K562 (cell line): Measurements from ENCODE around the gene ATP8A1.

Source experiments
- CCAR2 ChIP-seq: fragments of 200-400 bp; formaldehyde crosslinking; IDR thresholded peaks from 2 replicates; pipeline ENCODE4 v1.6.1; 2017; ENCODE audit warnings: mild to moderate bottlenecking, low read depth, low read length
- DMBX1 ChIP-seq: fragments of 250-450 bp; sonication (Bioruptor Pico); IDR thresholded peaks from 2 replicates; pipeline ENCODE4 v1.8.0; 2022; ENCODE audit warnings: inconsistent platforms, mild to moderate bottlenecking, moderate library complexity, borderline replicate concordance
- FOXK2 ChIP-seq, 2 experiments: fragments of 450-650 bp; IDR thresholded peaks in 1 of 2; conservative IDR thresholded peaks in 1 of 2; 2 replicates each; pipeline ENCODE4 v1.6.1; 2016; ENCODE audit warnings: low read depth in 2 of 2, mild to moderate bottlenecking in 1 of 2
- HCFC1 ChIP-seq: IDR thresholded peaks from 2 replicates; pipeline ENCODE4 v1.6.1; 2012; ENCODE audit warnings: low read depth, low read length, improper control_type of control experiment
- HNRNPK ChIP-seq: fragments of 200-400 bp; formaldehyde crosslinking; IDR thresholded peaks from one replicate; pipeline ENCODE4 v1.6.1; 2018; ENCODE audit warnings: mild to moderate bottlenecking, low read depth, low read length; ENCODE audit not compliant: poor library complexity, severe bottlenecking
- RCOR1 ChIP-seq, 2 experiments: IDR thresholded peaks; 2 replicates each; pipeline ENCODE4 v1.6.1; 2012; ENCODE audit warnings: low read depth in 2 of 2, low read length in 2 of 2, borderline replicate concordance in 1 of 2, improper control_type of control experiment in 1 of 2
- ZNF175 ChIP-seq: fragments of 200-800 bp; sonication (Bioruptor generic); IDR thresholded peaks from 2 replicates; pipeline ENCODE4 v1.6.1; 2016; ENCODE audit warnings: low read depth, mild to moderate bottlenecking, missing genetic modification characterization, missing compliant biosample characterization
- ZNF282 ChIP-seq: sonication (generic); formaldehyde crosslinking; IDR thresholded peaks from 2 replicates; pipeline ENCODE4 v1.8.1; 2023; ENCODE audit warnings: missing genetic modification reagents
- TF ChIP-seq, protein P1 (sequence below): sonication (generic); formaldehyde crosslinking; IDR thresholded peaks from 2 replicates; pipeline ENCODE4 v1.8.0; 2022; ENCODE audit warnings: missing genetic modification reagents, mild to moderate bottlenecking, borderline replicate concordance
- TF ChIP-seq, protein P2 (sequence below), 3 experiments: IDR thresholded peaks in 2 of 3; conservative IDR thresholded peaks in 1 of 3; 2 replicates each; pipeline ENCODE4 v1.5.1; 2011 to 2012; ENCODE audit warnings: low read length in 3 of 3, mild to moderate bottlenecking in 3 of 3, control low read depth in 2 of 3, improper control_type of control experiment in 1 of 3, inconsistent platforms in 1 of 3, low read depth in 1 of 3, mixed read lengths in 1 of 3, moderate library complexity in 1 of 3; ENCODE audit not compliant: insufficient read depth in 2 of 3
- TF ChIP-seq, protein P3 (sequence below): fragments of 250-450 bp; sonication (Bioruptor Pico); IDR thresholded peaks from 2 replicates; pipeline ENCODE4 v1.8.0; 2021; ENCODE audit warnings: borderline replicate concordance, mild to moderate bottlenecking, moderate library complexity; ENCODE audit not compliant: poor library complexity, severe bottlenecking

DNA sequence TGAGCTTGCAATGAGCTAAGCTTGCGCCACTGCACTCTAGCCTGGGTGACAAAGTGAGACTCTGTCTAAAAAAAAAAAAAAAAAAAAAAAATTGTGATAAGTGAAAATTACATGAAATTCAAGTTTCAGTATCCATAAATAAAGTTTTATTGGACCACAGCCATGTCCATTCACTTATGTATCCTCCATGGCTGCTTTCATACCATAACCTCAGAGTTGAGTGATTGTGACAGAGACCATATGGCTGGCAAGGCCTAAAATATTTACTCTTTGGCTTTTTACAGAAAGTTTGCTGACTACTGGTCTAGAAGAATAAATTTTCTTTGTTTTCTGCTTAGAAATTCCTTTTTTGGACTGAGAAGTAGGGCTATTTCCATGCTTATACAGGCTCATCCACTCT is 271.4 kb downstream of the ATP8A1 start:
- no peak for TF ChIP-seq ZNF282 (CRISPR knock-in tag)
- no peak for TF ChIP-seq ZNF175 (CRISPR knock-in tag)
- no peak for TF ChIP-seq HCFC1
- TF ChIP-seq, protein P1, sequence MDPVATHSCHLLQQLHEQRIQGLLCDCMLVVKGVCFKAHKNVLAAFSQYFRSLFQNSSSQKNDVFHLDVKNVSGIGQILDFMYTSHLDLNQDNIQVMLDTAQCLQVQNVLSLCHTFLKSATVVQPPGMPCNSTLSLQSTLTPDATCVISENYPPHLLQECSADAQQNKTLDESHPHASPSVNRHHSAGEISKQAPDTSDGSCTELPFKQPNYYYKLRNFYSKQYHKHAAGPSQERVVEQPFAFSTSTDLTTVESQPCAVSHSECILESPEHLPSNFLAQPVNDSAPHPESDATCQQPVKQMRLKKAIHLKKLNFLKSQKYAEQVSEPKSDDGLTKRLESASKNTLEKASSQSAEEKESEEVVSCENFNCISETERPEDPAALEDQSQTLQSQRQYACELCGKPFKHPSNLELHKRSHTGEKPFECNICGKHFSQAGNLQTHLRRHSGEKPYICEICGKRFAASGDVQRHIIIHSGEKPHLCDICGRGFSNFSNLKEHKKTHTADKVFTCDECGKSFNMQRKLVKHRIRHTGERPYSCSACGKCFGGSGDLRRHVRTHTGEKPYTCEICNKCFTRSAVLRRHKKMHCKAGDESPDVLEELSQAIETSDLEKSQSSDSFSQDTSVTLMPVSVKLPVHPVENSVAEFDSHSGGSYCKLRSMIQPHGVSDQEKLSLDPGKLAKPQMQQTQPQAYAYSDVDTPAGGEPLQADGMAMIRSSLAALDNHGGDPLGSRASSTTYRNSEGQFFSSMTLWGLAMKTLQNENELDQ: no peak
- no peak for TF ChIP-seq DMBX1 (CRISPR knock-in tag)
- TF ChIP-seq HNRNPK: no peak
- TF ChIP-seq CCAR2: no peak
- TF ChIP-seq, protein P2, sequence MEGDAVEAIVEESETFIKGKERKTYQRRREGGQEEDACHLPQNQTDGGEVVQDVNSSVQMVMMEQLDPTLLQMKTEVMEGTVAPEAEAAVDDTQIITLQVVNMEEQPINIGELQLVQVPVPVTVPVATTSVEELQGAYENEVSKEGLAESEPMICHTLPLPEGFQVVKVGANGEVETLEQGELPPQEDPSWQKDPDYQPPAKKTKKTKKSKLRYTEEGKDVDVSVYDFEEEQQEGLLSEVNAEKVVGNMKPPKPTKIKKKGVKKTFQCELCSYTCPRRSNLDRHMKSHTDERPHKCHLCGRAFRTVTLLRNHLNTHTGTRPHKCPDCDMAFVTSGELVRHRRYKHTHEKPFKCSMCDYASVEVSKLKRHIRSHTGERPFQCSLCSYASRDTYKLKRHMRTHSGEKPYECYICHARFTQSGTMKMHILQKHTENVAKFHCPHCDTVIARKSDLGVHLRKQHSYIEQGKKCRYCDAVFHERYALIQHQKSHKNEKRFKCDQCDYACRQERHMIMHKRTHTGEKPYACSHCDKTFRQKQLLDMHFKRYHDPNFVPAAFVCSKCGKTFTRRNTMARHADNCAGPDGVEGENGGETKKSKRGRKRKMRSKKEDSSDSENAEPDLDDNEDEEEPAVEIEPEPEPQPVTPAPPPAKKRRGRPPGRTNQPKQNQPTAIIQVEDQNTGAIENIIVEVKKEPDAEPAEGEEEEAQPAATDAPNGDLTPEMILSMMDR (IDR thresholded peaks at IDR 0.05 in 2 of 3, conservative IDR thresholded peaks at IDR 0.05 in 1 of 3; ENCODE audit: insufficient read depth in 2 of 3, low read depth in 1 of 3, low read length in 3 of 3): no peak
- TF ChIP-seq, protein P3, sequence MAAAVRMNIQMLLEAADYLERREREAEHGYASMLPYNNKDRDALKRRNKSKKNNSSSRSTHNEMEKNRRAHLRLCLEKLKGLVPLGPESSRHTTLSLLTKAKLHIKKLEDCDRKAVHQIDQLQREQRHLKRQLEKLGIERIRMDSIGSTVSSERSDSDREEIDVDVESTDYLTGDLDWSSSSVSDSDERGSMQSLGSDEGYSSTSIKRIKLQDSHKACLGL (CRISPR knock-in tag): no peak
- no peak for TF ChIP-seq RCOR1 (IDR thresholded peaks at IDR 0.05; ENCODE audit: borderline replicate concordance in 1 of 2, low read depth in 2 of 2, low read length in 2 of 2)
- TF ChIP-seq FOXK2 (conservative IDR thresholded peaks at IDR 0.05 in 1 of 2, IDR thresholded peaks at IDR 0.05 in 1 of 2; ENCODE audit: low read depth in 2 of 2): no peak
